ENCODE data around the gene PWWP2B. TPM values are rescaled to one million over a fixed set of nuclear protein-coding genes. Genes with fewer than 3 reads are reported as not detected.

PWWP2B gene
- polyA plus RNA-seq, 1 experiment: 2.7 TPM

GRCh38 chr10:132452651-132453469, 55.9 kb downstream of the PWWP2B start:
- POLR2A ChIA-PET: no interaction called here
- peak; percentile 77 for TF ChIP-seq CTCF (IDR thresholded peaks at IDR 0.05; ENCODE audit: insufficient read depth, low read depth, low read length)
- Histone ChIP-seq H3K36me3 (ENCODE audit: control insufficient read depth, insufficient read depth, low read length) (no peaks in the 10 kb centered on the region), H3K27me3 (ENCODE audit: control insufficient read depth, insufficient read depth, low read length) (no peaks in the 10 kb centered on the region; the same call in 1 of the 2 replicates), H3K4me3 (ENCODE audit: low read depth, low read length) (no peak overlapping the region)
- no peak for DNase-seq (ENCODE audit: low read depth)
- CTCF ChIA-PET: interaction anchor here (0.6 to 4.0 kb wide), 11 partner anchors 10 to 234 kb away, joined by 3 to 20 read pairs (median 4); no protein-coding TSS in a partner anchor

GRCh38 chr10:132453470-132453861, 56.5 kb downstream of the PWWP2B start:
- no peak for TF ChIP-seq CTCF (IDR thresholded peaks at IDR 0.05; ENCODE audit: insufficient read depth, low read depth, low read length)
- POLR2A ChIA-PET: no interaction called here
- Histone ChIP-seq H3K27me3 (ENCODE audit: control insufficient read depth, insufficient read depth, low read length) (no peaks in the 10 kb centered on the region; the same call in 1 of the 2 replicates), H3K4me3 (ENCODE audit: low read depth, low read length) (no peak overlapping the region), H3K36me3 (ENCODE audit: control insufficient read depth, insufficient read depth, low read length) (no peaks in the 10 kb centered on the region)
- no peak for DNase-seq (ENCODE audit: low read depth)
- CTCF ChIA-PET: interaction anchor here (0.6 to 4.0 kb wide), 6 partner anchors 10 to 230 kb away, joined by 3 to 20 read pairs (median 4); no protein-coding TSS in a partner anchor

GRCh38 chr10:132454296-132455198, 57.5 kb downstream of the PWWP2B start:
- CTCF ChIA-PET: interaction anchor here (0.8 to 4.0 kb wide), 7 partner anchors 11 to 231 kb away, joined by 3 to 20 read pairs (median 4); no protein-coding TSS in a partner anchor
- POLR2A ChIA-PET: no interaction called here
- DNase-seq (ENCODE audit: low read depth): no peak
- H3K27me3 ChIP-seq (ENCODE audit: control insufficient read depth, insufficient read depth, low read length): no peaks in the 10 kb centered on the region; the same call in 1 of the 2 replicates
- TF ChIP-seq CTCF (IDR thresholded peaks at IDR 0.05; ENCODE audit: insufficient read depth, low read depth, low read length): no peak
- H3K36me3 ChIP-seq (ENCODE audit: control insufficient read depth, insufficient read depth, low read length): no peaks in the 10 kb centered on the region
- no peak overlapping the region for H3K4me3 ChIP-seq (ENCODE audit: low read depth, low read length)

GRCh38 chr10:132455441-132455971, 58.5 kb downstream of the PWWP2B start:
- DNase-seq (ENCODE audit: low read depth): no peak
- CTCF ChIA-PET: interaction anchor here (0.8 to 3.1 kb wide), 6 partner anchors 43 to 212 kb away, joined by 3 to 15 read pairs (median 3); no protein-coding TSS in a partner anchor
- TF ChIP-seq CTCF (IDR thresholded peaks at IDR 0.05; ENCODE audit: insufficient read depth, low read depth, low read length): no peak
- no peak overlapping the region for H3K4me3 ChIP-seq (ENCODE audit: low read depth, low read length)
- POLR2A ChIA-PET: no interaction called here
- no peaks in the 10 kb centered on the region for H3K36me3 ChIP-seq (ENCODE audit: control insufficient read depth, insufficient read depth, low read length)
- H3K27me3 ChIP-seq (ENCODE audit: control insufficient read depth, insufficient read depth, low read length): no peaks in the 10 kb centered on the region; the same call in 1 of the 2 replicates
